Stimulated activated CD8-positive, alpha-beta memory T cell treated with anti-CD3 and anti-CD28 coated beads, Interleukin-15, amount 100 ng/mL, for 24 hours (primary cell): Measurements from ENCODE around the gene NDUFA11.

Source experiments
- DNase-seq: peaks from one replicate; pipeline ENCODE4 v3.0.0-alpha.2; 2020; ENCODE audit warnings: low read depth

Gene NDUFA11

GRCh38 chr19:5903624-5904351, at the start of gene NDUFA11:
Gene NDUFA11, minus strand, starts transcription at chr19:5903790. Its CDS starts 82 bp downstream, at chr19:5903708.
- peak; percentile 95 for DNase-seq

GRCh38 chr19:5953030-5953589, 49.5 kb upstream of the NDUFA11 start:
- no peak for DNase-seq

GRCh38 chr19:5952193-5953029, 48.8 kb upstream of the NDUFA11 start:
- DNase-seq, result no peak

GRCh38 chr19:5951338-5951861, 47.8 kb upstream of the NDUFA11 start:
- DNase-seq, result no peak

GRCh38 chr19:5950741-5951140, 47.2 kb upstream of the NDUFA11 start:
- DNase-seq, result no peak

- DNase-seq, result no peak
Observed at GRCh38 chr19:5949792-5950305, 46.3 kb upstream of the NDUFA11 start.

- no peak for DNase-seq
Observed at GRCh38 chr19:5948752-5949564, 45.4 kb upstream of the NDUFA11 start.

GRCh38 chr19:5947435-5947834, 43.8 kb upstream of the NDUFA11 start:
- no peak for DNase-seq

- DNase-seq, result no peak
Observed at GRCh38 chr19:5943623-5944022, 40.0 kb upstream of the NDUFA11 start.

GRCh38 chr19:5943045-5943444, 39.5 kb upstream of the NDUFA11 start:
- no peak for DNase-seq

GRCh38 chr19:5941673-5942072, 38.1 kb upstream of the NDUFA11 start:
- no peak for DNase-seq

- DNase-seq, result no peak
Observed at GRCh38 chr19:5940260-5941208, 36.9 kb upstream of the NDUFA11 start.

GRCh38 chr19:5937550-5937949, 34.0 kb upstream of the NDUFA11 start:
- DNase-seq, result no peak

- DNase-seq, result no peak
Observed at GRCh38 chr19:5936292-5936592, 32.7 kb upstream of the NDUFA11 start.

- DNase-seq, result no peak
Observed at GRCh38 chr19:5935473-5936291, 32.1 kb upstream of the NDUFA11 start.

GRCh38 chr19:5934774-5935472, 31.3 kb upstream of the NDUFA11 start:
- no peak for DNase-seq

GRCh38 chr19:5934069-5934401, 30.4 kb upstream of the NDUFA11 start:
- no peak for DNase-seq

- no peak for DNase-seq
Observed at GRCh38 chr19:5933391-5934068, 29.9 kb upstream of the NDUFA11 start.
